ENCODE results near the gene NAALADL2. TPM values are rescaled to one million over a fixed set of nuclear protein-coding genes. Genes with fewer than 3 reads are reported as not detected.

NAALADL2 gene
- total and polyA plus RNA-seq, 2 of the 4 experiments (the other 2 are of a cell fraction): 3.8 to 19.2 TPM

GRCh38 chr3:175108613-175109151 lies 249.5 kb downstream of the NAALADL2 start:
- H3K4me1 ChIP-seq (ENCODE audit: control insufficient read depth, insufficient read depth, low read length): peaks cover 1% of the 10 kb centered on the region
- no peak overlapping the region for H3K4me2 ChIP-seq (ENCODE audit: low read depth, low read length)
- TF ChIP-seq MXI1 (IDR thresholded peaks at IDR 0.05; ENCODE audit: borderline replicate concordance, low read depth, low read length) (no peak), RCOR1 (IDR thresholded peaks at IDR 0.05; ENCODE audit: insufficient replicate concordance, low read length) (no peak), MAFK (IDR thresholded peaks at IDR 0.05; ENCODE audit: low read depth, low read length) (no peak), CEBPB (IDR thresholded peaks at IDR 0.05; ENCODE audit: low read depth, low read length) (no peak), ELK1 (IDR thresholded peaks at IDR 0.05; ENCODE audit: borderline replicate concordance, low read depth, low read length) (no peak), USF2 (IDR thresholded peaks at IDR 0.05; ENCODE audit: low read depth, low read length) (no peak), FOS (IDR thresholded peaks at IDR 0.05; ENCODE audit: low read depth, low read length) (no peak)
- H3K56ac ChIP-seq (ENCODE audit: extremely low read depth, insufficient read depth, low read length): no peak overlapping the region
- dilution Hi-C loops (cut with HindIII; ENCODE audit: low sequenced_read_pairs, unreplicated experiment): no loop called here
- no peak overlapping the region for H2AK5ac ChIP-seq (ENCODE audit: low read depth, low read length)
- in situ Hi-C loops (cut with MboI; ENCODE audit: low sequenced_read_pairs): no loop called here
- no peak overlapping the region for H2BK15ac ChIP-seq (ENCODE audit: low read depth, low read length)
- no peaks in the 10 kb centered on the region for H3K36me3 ChIP-seq (ENCODE audit: control insufficient read depth, insufficient read depth, low read length)
- H3K4ac ChIP-seq (ENCODE audit: low read depth, low read length): no peak overlapping the region
- no peak overlapping the region for H2AFZ ChIP-seq (replicated peaks; ENCODE audit: low read length, poor library complexity)
- H3K4me3 ChIP-seq (ENCODE audit: insufficient read depth, low read depth, low read length): no peak overlapping the region
- H4K8ac ChIP-seq (ENCODE audit: low read depth in 2 of 2, low read length in 2 of 2): no peak overlapping the region
- H3K23ac ChIP-seq (ENCODE audit: low read depth, low read length): no peak overlapping the region
- CTCF ChIA-PET: interaction anchor here (0.9 kb wide), 1 partner anchor 12 kb away, joined by 3 read pairs; no protein-coding TSS in a partner anchor
- no peaks in the 10 kb centered on the region for H3K9me3 ChIP-seq (ENCODE audit: control insufficient read depth, insufficient read depth, low read length)
- ATAC-seq (ENCODE audit: low read depth) (no peak), DNase-seq (no peak)
- H3K27ac ChIP-seq (ENCODE audit: insufficient read depth, low read length): no peak overlapping the region
- POLR2A ChIA-PET (ENCODE audit: unreplicated experiment): no interaction called here
- no peaks in the 10 kb centered on the region for H3K79me1 ChIP-seq (ENCODE audit: low read depth in 1 of 2, low read length in 2 of 2)
- intact Hi-C loops (cut with micrococcal nuclease): no loop called here
- no peak overlapping the region for H4K91ac ChIP-seq (ENCODE audit: insufficient read depth, low read depth, low read length)
- H2BK20ac ChIP-seq (ENCODE audit: low read depth, low read length): no peak overlapping the region
- H2BK120ac ChIP-seq (ENCODE audit: low read depth, low read length): no peak overlapping the region
- H3K27me3 ChIP-seq (ENCODE audit: control insufficient read depth, insufficient read depth, low read length): no peaks in the 10 kb centered on the region
- H3K9ac ChIP-seq (ENCODE audit: low read depth, low read length): no peak overlapping the region
- no peaks in the 10 kb centered on the region for H4K20me1 ChIP-seq (ENCODE audit: insufficient read depth, low read length)
- WGBS, 2 experiments (ENCODE audit: extremely low coverage in 2 of 2, insufficient read length in 1 of 2): no CpG with 5 or more reads among the region's 2 CpGs
- BruUV-seq (replicated peaks): no TSS peak
- no peak overlapping the region for H2BK5ac ChIP-seq (ENCODE audit: low read depth, low read length, poor library complexity, severe bottlenecking)
- no peaks in the 10 kb centered on the region for H3K9me1 ChIP-seq (ENCODE audit: insufficient read depth, low read length)
- no peak overlapping the region for H2AK9ac ChIP-seq (replicated peaks; ENCODE audit: low read depth, low read length, poor library complexity)
- H4K5ac ChIP-seq (ENCODE audit: low read depth, low read length): no peak overlapping the region
- no peak overlapping the region for H3K18ac ChIP-seq (ENCODE audit: low read depth, low read length)
- H3K14ac ChIP-seq (replicated peaks; ENCODE audit: low read depth, low read length): no peak overlapping the region

Data from IMR-90 (cell line).